ENCODE data around the gene RBMS3.

DNA sequence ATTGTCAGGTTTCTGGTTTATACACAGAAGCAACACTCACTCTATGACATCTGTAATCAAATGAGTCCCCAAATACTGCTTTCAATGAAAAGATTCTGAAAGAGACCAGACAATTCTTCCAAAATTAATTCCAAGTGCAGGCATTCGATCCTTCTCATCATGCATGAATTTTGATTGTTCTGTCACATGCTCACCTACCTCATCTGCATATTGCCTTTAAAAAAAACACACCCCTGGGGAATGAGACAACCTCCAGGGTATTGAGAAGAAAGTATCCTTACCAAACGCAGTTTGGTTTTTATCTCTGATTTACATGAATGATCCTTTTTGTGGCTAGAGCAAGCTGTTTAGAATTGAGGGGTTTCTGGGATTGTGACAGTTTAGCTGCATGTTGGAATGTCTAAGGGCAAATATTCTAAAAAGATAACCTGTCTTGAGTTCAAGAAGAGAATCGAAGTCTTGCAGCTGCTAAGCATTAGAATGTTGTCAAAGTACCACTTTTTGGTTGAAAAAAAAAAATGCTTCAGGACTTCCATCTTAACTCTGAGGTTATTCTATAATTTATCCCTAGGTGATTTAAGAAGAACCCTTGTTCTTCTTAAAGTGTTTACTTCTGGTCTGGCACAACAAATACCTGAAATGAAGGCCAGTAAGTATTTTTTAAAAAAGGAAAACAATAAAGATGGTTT, 653.1 kb downstream of the RBMS3 start:
- TF ChIP-seq CTCF (IDR thresholded peaks at IDR 0.05) (no peak), POLR2A (IDR thresholded peaks at IDR 0.05) (no peak)

Data from thyroid gland (tissue), 4 donors.